Gastroesophageal sphincter (tissue), 3 donors: Measurements from ENCODE around the gene C6orf132.

Experiments
- CTCF ChIP-seq, 4 experiments: fragments of 200-600 bp in 2 of 4; fragments of 450-650 bp in 2 of 4; sonication (generic) in 1 of 4; IDR thresholded peaks; one replicate each; pipeline ENCODE4 v1.5.1; 2017 to 2019; ENCODE audit warnings: antibody characterized with exemption in 4 of 4, mild to moderate bottlenecking in 2 of 4, moderate library complexity in 2 of 4
- POLR2A ChIP-seq, 2 donors: fragments of 450-650 bp; IDR thresholded peaks; one replicate each; pipeline ENCODE4 v1.6.1; 2017; ENCODE audit warnings: antibody characterized with exemption in 2 of 2, mild to moderate bottlenecking in 2 of 2, moderate library complexity in 1 of 2

GRCh38 chr6:42148058-42148457 is 5.6 kb upstream of the C6orf132 start:
- no peak for TF ChIP-seq CTCF (IDR thresholded peaks at IDR 0.05)
- TF ChIP-seq POLR2A (IDR thresholded peaks at IDR 0.05) = no peak
